ENCODE data around the gene CENPH.
"Not testable (repeated sequence)": the region's sequence is repeated elsewhere in the genome, so short reads cannot be mapped to it uniquely, and the experiment has no call there.

Gene CENPH

DNA sequence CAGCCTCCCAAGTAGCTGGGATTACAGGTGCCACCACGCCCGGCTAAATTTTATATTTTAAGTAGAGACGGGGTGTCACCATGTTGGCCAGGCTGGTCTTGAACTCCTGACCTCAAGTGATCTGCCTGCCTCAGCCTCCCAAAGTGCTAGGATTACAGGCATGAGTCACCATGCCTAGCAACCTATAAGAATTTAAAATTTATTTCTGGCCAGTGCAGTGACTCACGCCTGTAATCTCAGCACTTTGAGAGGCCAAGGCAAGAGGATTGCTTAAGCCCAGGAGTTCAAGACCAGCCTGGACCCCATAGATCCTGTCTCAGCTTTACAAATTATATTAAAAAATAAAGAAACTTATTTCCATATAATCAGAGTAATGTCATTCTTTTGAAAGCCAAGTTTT, 66.6 kb downstream of the CENPH start:
- DNase-seq, result not testable (repeated sequence)

DNA sequence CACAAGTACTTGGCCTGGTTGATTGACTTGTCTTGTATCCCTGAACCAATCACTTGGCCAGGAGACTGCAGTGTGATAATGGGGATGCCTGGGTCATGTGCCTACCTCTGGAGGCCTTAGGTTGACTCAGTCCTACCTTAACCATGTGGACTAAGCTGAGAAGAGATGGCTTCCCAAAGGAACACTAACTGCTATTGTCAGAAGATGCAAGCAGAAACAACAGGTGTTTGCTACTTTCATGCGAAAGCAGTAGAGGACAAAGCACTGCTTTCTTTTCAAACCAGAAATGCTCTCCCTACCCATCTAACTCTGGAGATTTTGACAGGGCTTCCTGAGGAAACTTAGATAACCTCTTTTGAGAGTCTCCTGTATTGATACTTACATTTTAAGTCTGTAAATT, 68.2 kb downstream of the CENPH start:
- no peak for DNase-seq

Data from NCI-H1417 treated with DMSO at 0.1 percent for 48 hours (cell line).